GM12891 (cell line): ENCODE results near the gene ZNF460.

Experiments used
- DNase-seq: peaks from one replicate; pipeline ENCODE4 v3.0.0; 2011; ENCODE audit warnings: low spot score; ENCODE audit not compliant: insufficient read length
- FAIRE-seq: peaks from 2 replicates; lab custom pipeline; 2011; peaks lifted over from hg19 to GRCh38; lab: Jason Lieb, UNC
- PAX5 ChIP-seq: IDR thresholded peaks from 2 replicates; pipeline ENCODE4 v1.6.1; 2011; ENCODE audit warnings: low read length, moderate library complexity, mild to moderate bottlenecking; ENCODE audit not compliant: insufficient read depth, severe bottlenecking
- POLR2A ChIP-seq: IDR thresholded peaks from 2 replicates; pipeline ENCODE4 v1.6.1; 2011; ENCODE audit warnings: low read depth, low read length, control low read depth
- POLR2AphosphoS5 ChIP-seq: IDR thresholded peaks from 2 replicates; pipeline ENCODE4 v1.6.1; 2011; ENCODE audit warnings: low read depth, low read length, control low read depth
- POU2F2 ChIP-seq: IDR thresholded peaks from 2 replicates; pipeline ENCODE4 v1.6.1; 2011; ENCODE audit warnings: low read depth, mild to moderate bottlenecking, control low read depth, low read length, moderate library complexity
- SPI1 ChIP-seq: IDR thresholded peaks from 2 replicates; pipeline ENCODE4 v1.6.1; 2011; ENCODE audit warnings: low read depth, low read length, control low read depth
- TAF1 ChIP-seq: IDR thresholded peaks from 2 replicates; pipeline ENCODE4 v1.6.1; 2011; ENCODE audit warnings: low read depth, low read length, control low read depth

The ZNF460 gene

GRCh38 chr19:57305056-57305455 lies 24.8 kb downstream of the ZNF460 start:
- TF ChIP-seq TAF1 (no peak), POLR2A (no peak), SPI1 (no peak), PAX5 (no peak), POU2F2 (no peak), POLR2AphosphoS5 (no peak)
- DNase-seq (no peak), FAIRE-seq (no peak)

GRCh38 chr19:57308514-57308913 lies 28.2 kb downstream of the ZNF460 start:
- TF ChIP-seq POLR2A = no peak; the same call in 1 of the 2 replicates
- TF ChIP-seq POLR2AphosphoS5 = peak; percentile 57; the same call in 1 of the 2 replicates
- TF ChIP-seq TAF1 = no peak
- TF ChIP-seq PAX5 = no peak
- no peak for TF ChIP-seq POU2F2
- TF ChIP-seq SPI1 = no peak
- FAIRE-seq (no peak), DNase-seq (no peak)

GRCh38 chr19:57310792-57311191 lies 30.5 kb downstream of the ZNF460 start:
- TF ChIP-seq POLR2AphosphoS5 = no peak
- TF ChIP-seq SPI1 = no peak
- TF ChIP-seq POLR2A = no peak
- no peak for TF ChIP-seq POU2F2
- TF ChIP-seq TAF1 = no peak
- no peak for TF ChIP-seq PAX5
- no peak for FAIRE-seq
- no peak for DNase-seq

- DNase-seq (no peak), FAIRE-seq (no peak)
- TF ChIP-seq PAX5 (no peak), TAF1 (no peak), SPI1 (no peak), POU2F2 (no peak), POLR2AphosphoS5 (no peak), POLR2A (no peak)
Measured at GRCh38 chr19:57314146-57314545, 33.9 kb downstream of the ZNF460 start.

GRCh38 chr19:57317503-57317902 lies 37.2 kb downstream of the ZNF460 start:
- TF ChIP-seq POLR2AphosphoS5 (no peak), POU2F2 (no peak), POLR2A (no peak)
- no peak for FAIRE-seq

GRCh38 chr19:57319869-57320179 lies 39.5 kb downstream of the ZNF460 start:
- DNase-seq = no peak
- FAIRE-seq = no peak
- TF ChIP-seq TAF1 (no peak), POLR2AphosphoS5 (no peak), SPI1 (no peak), POLR2A (no peak), PAX5 (no peak), POU2F2 (no peak)

More at GRCh38 chr19:57317503-57317902, 37.2 kb downstream of the ZNF460 start:
- no peak for DNase-seq

GRCh38 chr19:57320180-57321084 lies 40.1 kb downstream of the ZNF460 start, which contains the start of gene ZNF543:
ZNF543 (plus strand) TSS chr19:57320472; CDS start chr19:57320854, 382 bp downstream.
- peak; percentile 75 for TF ChIP-seq TAF1
- TF ChIP-seq PAX5 = peak; percentile 48
- peak; percentile 67 for TF ChIP-seq POU2F2
- peak; percentile 81 for TF ChIP-seq POLR2AphosphoS5
- peak; percentile 94 for TF ChIP-seq POLR2A
- TF ChIP-seq SPI1 = peak; percentile 30; the same call in 1 of the 2 replicates
- FAIRE-seq (peak; percentile 100), DNase-seq (peak; percentile 96)

GRCh38 chr19:57321116-57321515 lies 40.8 kb downstream of the ZNF460 start:
- no peak for DNase-seq
- no peak for FAIRE-seq

GRCh38 chr19:57321751-57322150 lies 41.5 kb downstream of the ZNF460 start:
- TF ChIP-seq PAX5 = no peak
- no peak for TF ChIP-seq POLR2A
- 0 out of 2 replicates have a peak, but pooled peaks have one; percentile 6 for TF ChIP-seq POLR2AphosphoS5
- no peak for TF ChIP-seq SPI1
- TF ChIP-seq TAF1 = no peak
- no peak for TF ChIP-seq POU2F2
- DNase-seq = no peak
- FAIRE-seq = no peak

More at GRCh38 chr19:57321116-57321515, 40.8 kb downstream of the ZNF460 start:
- TF ChIP-seq POU2F2 (no peak), SPI1 (no peak), PAX5 (no peak), TAF1 (no peak), POLR2A (no peak), POLR2AphosphoS5 (no peak)
